Measurements from ENCODE around the gene SNAI3. TPM values are rescaled to one million over a fixed set of nuclear protein-coding genes. Genes with fewer than 3 reads are reported as not detected.

The SNAI3 gene
- total and polyA plus RNA-seq, 2 donors (not counting 1 experiment from before 2014, with no cell fraction given): 6.5 to 8.8 TPM

- Histone ChIP-seq H3K36me3 (replicated peaks in 1 of 2; ENCODE audit: control extremely low read depth in 1 of 2, control insufficient read depth in 1 of 2, extremely low read depth in 1 of 2, insufficient read depth in 2 of 2, low read length in 1 of 2) (peaks cover 0 to 91% of the 10 kb centered on the region in 2 experiments), H4K20me1 (ENCODE audit: control insufficient read depth, insufficient read depth, low read length, poor library complexity, severe bottlenecking) (peaks cover 19% of the 10 kb centered on the region), H3K27me3 (replicated peaks in 1 of 4; ENCODE audit: control extremely low read depth in 1 of 4, control insufficient read depth in 3 of 4, insufficient read depth in 4 of 4, low read length in 3 of 4) (no peaks in the 10 kb centered on the region), H3K9ac (ENCODE audit: low read length) (no peak overlapping the region), H2AFZ (ENCODE audit: insufficient read depth, low read depth, low read length, poor library complexity, severe bottlenecking) (no peak overlapping the region), H3K4me3 (ENCODE audit: control extremely low read depth in 1 of 5, extremely low read depth in 1 of 5, insufficient read depth in 1 of 5, low read depth in 2 of 5, low read length in 4 of 5) (no peak overlapping the region), H3K4me1 (ENCODE audit: control insufficient read depth in 2 of 2, insufficient read depth in 2 of 2, low read length in 2 of 2) (no peaks in the 10 kb centered on the region), H3K79me2 (ENCODE audit: control insufficient read depth, insufficient read depth, low read length) (peaks cover 22% of the 10 kb centered on the region), H3K4me2 (replicated peaks; ENCODE audit: low read depth, low read length, poor library complexity, severe bottlenecking) (no peak overlapping the region), H3K9me3 (ENCODE audit: control extremely low read depth in 1 of 3, control insufficient read depth in 2 of 3, insufficient read depth in 1 of 3, low read length in 2 of 3) (no peaks in the 10 kb centered on the region), H3K27ac (ENCODE audit: low read length in 2 of 2) (no peak overlapping the region)
- ChIA-PET CTCF (interaction anchor here (1.2 kb wide), 1 partner anchor 13 kb away, joined by 5 read pairs; no protein-coding TSS in a partner anchor), POLR2A (interaction anchor here (0.6 kb wide), 1 partner anchor 238 kb away, joined by 3 read pairs; no protein-coding TSS in a partner anchor)
- Mint-ChIP-seq H3K27ac (no peak overlapping the region), H3K4me1 (no peaks in the 10 kb centered on the region), H3K9me3 (ENCODE audit: insufficient read depth) (no peaks in the 10 kb centered on the region), H3K27me3 (no peaks in the 10 kb centered on the region), H3K4me3 (no peak overlapping the region)
- ATAC-seq (ENCODE audit: low read depth) (no peak), DNase-seq (no peak)
- WGBS (ENCODE audit: insufficient coverage): 77% methylated on average over 6 of the region's 8 CpGs
- TF ChIP-seq CTCF (IDR thresholded peaks at IDR 0.05) (no peak), EZH2 (IDR thresholded peaks at IDR 0.05; ENCODE audit: borderline replicate concordance, insufficient read depth, low read depth, low read length, poor library complexity, severe bottlenecking) (no peak)
- intact Hi-C loops (cut with micrococcal nuclease): no loop called here
Measured at GRCh38 chr16:88723507-88723887, 37.2 kb upstream of the SNAI3 start.

- Histone ChIP-seq H3K4me1 (ENCODE audit: control insufficient read depth in 2 of 2, insufficient read depth in 2 of 2, low read length in 2 of 2) (no peaks in the 10 kb centered on the region), H3K4me3 (ENCODE audit: control extremely low read depth in 1 of 5, extremely low read depth in 1 of 5, insufficient read depth in 1 of 5, low read depth in 2 of 5, low read length in 4 of 5) (no peak overlapping the region), H3K27me3 (replicated peaks in 1 of 4; ENCODE audit: control extremely low read depth in 1 of 4, control insufficient read depth in 3 of 4, insufficient read depth in 4 of 4, low read length in 3 of 4) (no peaks in the 10 kb centered on the region), H2AFZ (ENCODE audit: insufficient read depth, low read depth, low read length, poor library complexity, severe bottlenecking) (no peak overlapping the region), H3K79me2 (ENCODE audit: control insufficient read depth, insufficient read depth, low read length) (peaks cover 20% of the 10 kb centered on the region), H3K9me3 (ENCODE audit: control extremely low read depth in 1 of 3, control insufficient read depth in 2 of 3, insufficient read depth in 1 of 3, low read length in 2 of 3) (no peaks in the 10 kb centered on the region), H3K27ac (ENCODE audit: low read length in 2 of 2) (no peak overlapping the region), H3K9ac (ENCODE audit: low read length) (no peak overlapping the region), H3K36me3 (replicated peaks in 1 of 2; ENCODE audit: control extremely low read depth in 1 of 2, control insufficient read depth in 1 of 2, extremely low read depth in 1 of 2, insufficient read depth in 2 of 2, low read length in 1 of 2) (peaks cover 0 to 94% of the 10 kb centered on the region in 2 experiments), H3K4me2 (replicated peaks; ENCODE audit: low read depth, low read length, poor library complexity, severe bottlenecking) (no peak overlapping the region), H4K20me1 (ENCODE audit: control insufficient read depth, insufficient read depth, low read length, poor library complexity, severe bottlenecking) (peaks cover 19% of the 10 kb centered on the region)
- POLR2A ChIA-PET: no interaction called here
- 98% methylated on average over 33 of the region's 39 CpGs for WGBS (ENCODE audit: insufficient coverage)
- Mint-ChIP-seq H3K9me3 (ENCODE audit: insufficient read depth) (no peaks in the 10 kb centered on the region), H3K27ac (no peak overlapping the region), H3K4me1 (no peaks in the 10 kb centered on the region), H3K27me3 (no peaks in the 10 kb centered on the region), H3K4me3 (no peak overlapping the region)
- no peak for ATAC-seq (ENCODE audit: low read depth)
- intact Hi-C loops (cut with micrococcal nuclease): no loop called here
- no peak for DNase-seq
- CTCF ChIA-PET: interaction anchor here (1.2 kb wide), 1 partner anchor 14 kb away, joined by 5 read pairs; no protein-coding TSS in a partner anchor
- TF ChIP-seq CTCF (IDR thresholded peaks at IDR 0.05) (no peak), EZH2 (IDR thresholded peaks at IDR 0.05; ENCODE audit: borderline replicate concordance, insufficient read depth, low read depth, low read length, poor library complexity, severe bottlenecking) (no peak)
Measured at GRCh38 chr16:88722784-88723506, 36.6 kb upstream of the SNAI3 start.

Measured in B cell (primary cell).